OCI-LY1 (cell line): ENCODE data around the gene FTO.

ENCODE experiments used
- H2AFZ ChIP-seq: fragments of 200-600 bp; sonication (generic), shearing (Covaris generic); 2 replicates; pipeline ENCODE4 v1.6.0; 2014; ENCODE audit warnings: antibody characterized with exemption, mild to moderate bottlenecking, low read length
- H3F3A ChIP-seq: fragments of 200-600 bp; sonication (generic), shearing (Covaris generic); 2 replicates; pipeline ENCODE4 v1.6.0; 2014; ENCODE audit warnings: mild to moderate bottlenecking, antibody characterized with exemption, low read length, moderate library complexity; ENCODE audit not compliant: insufficient read depth
- H3K27ac ChIP-seq: fragments of 200-600 bp; sonication (generic); 2 replicates; pipeline ENCODE4 v1.5.1; 2014; ENCODE audit warnings: low read length, mixed run types, mild to moderate bottlenecking, low read depth; ENCODE audit not compliant: poor library complexity, severe bottlenecking
- H3K27me3 ChIP-seq: fragments of 200-600 bp; sonication (generic); 2 replicates; pipeline ENCODE4 v1.6.0; 2014; ENCODE audit warnings: antibody characterized with exemption, mild to moderate bottlenecking, low read length, moderate library complexity; ENCODE audit not compliant: insufficient read depth
- H3K36me3 ChIP-seq: fragments of 200-600 bp; sonication (generic); 2 replicates; pipeline ENCODE4 v1.6.1; 2014; ENCODE audit warnings: mild to moderate bottlenecking, antibody characterized with exemption, low read length, moderate library complexity, mixed read lengths; ENCODE audit not compliant: insufficient read depth
- H3K4me1 ChIP-seq: fragments of 200-600 bp; sonication (generic); 2 replicates; pipeline ENCODE4 v1.5.1; 2014; ENCODE audit warnings: mild to moderate bottlenecking, low read length, moderate library complexity; ENCODE audit not compliant: insufficient read depth, severe bottlenecking
- H3K4me2 ChIP-seq: fragments of 200-600 bp; sonication (generic), shearing (Covaris generic); 2 replicates; pipeline ENCODE4 v1.6.1; 2014; ENCODE audit warnings: low read length
- H3K4me3 ChIP-seq: fragments of 200-600 bp; sonication (generic); 2 replicates; pipeline ENCODE4 v1.5.1; 2014; ENCODE audit warnings: low read length, low read depth, mild to moderate bottlenecking, mixed read lengths; ENCODE audit not compliant: poor library complexity, severe bottlenecking
- H3K79me2 ChIP-seq: fragments of 200-600 bp; shearing (Covaris generic); 2 replicates; pipeline ENCODE4 v1.6.1; 2016; ENCODE audit warnings: mixed run types, low read length, mixed read lengths; ENCODE audit not compliant: insufficient read depth
- H3K9ac ChIP-seq: fragments of 200-600 bp; sonication (generic), shearing (Covaris generic); 2 replicates; pipeline ENCODE4 v1.6.1; 2014; ENCODE audit warnings: mild to moderate bottlenecking, low read length, mixed read lengths
- H3K9me2 ChIP-seq: fragments of 200-600 bp; sonication (generic), shearing (Covaris generic); 2 replicates; pipeline ENCODE4 v1.6.1; 2014; ENCODE audit warnings: low read depth, mild to moderate bottlenecking, low read length, mixed read lengths
- H3K9me3 ChIP-seq: fragments of 200-600 bp; shearing (Covaris generic); 2 replicates; pipeline ENCODE4 v1.6.1; 2014; ENCODE audit warnings: low read length, mixed read lengths
- H4K20me1 ChIP-seq: fragments of 200-600 bp; sonication (generic), shearing (Covaris generic); 2 replicates; pipeline ENCODE4 v1.6.0; 2016; ENCODE audit warnings: mild to moderate bottlenecking, low read length; ENCODE audit not compliant: insufficient read depth
- CTCF ChIP-seq: fragments of 200-600 bp; sonication (generic), shearing (Covaris generic); IDR thresholded peaks from 2 replicates; pipeline ENCODE4 v1.5.1; 2017; ENCODE audit warnings: mild to moderate bottlenecking, antibody characterized with exemption, low read length, moderate library complexity, mixed read lengths
- EZH2 ChIP-seq: fragments of 200-600 bp; sonication (generic), shearing (Covaris generic); IDR thresholded peaks from 2 replicates; pipeline ENCODE4 v1.8.0; 2017; ENCODE audit warnings: borderline replicate concordance, mixed run types, mild to moderate bottlenecking, antibody characterized with exemption, low read length, moderate library complexity, mixed read lengths

Gene FTO

GRCh38 chr16:54076006-54076504, 372.1 kb downstream of the FTO start:
- Histone ChIP-seq H3K27me3 (no peaks in the 10 kb centered on the region), H3K4me2 (no peak overlapping the region), H3K9me3 (no peaks in the 10 kb centered on the region), H3K9ac (no peak overlapping the region), H3K36me3 (no peaks in the 10 kb centered on the region), H3K4me3 (no peak overlapping the region), H3F3A (no peaks in the 10 kb centered on the region), H3K27ac (no peak overlapping the region), H2AFZ (no peak overlapping the region), H3K4me1 (peaks cover 3% of the 10 kb centered on the region), H3K79me2 (no peaks in the 10 kb centered on the region), H4K20me1 (no peaks in the 10 kb centered on the region), H3K9me2 (no peaks in the 10 kb centered on the region)
- TF ChIP-seq CTCF (no peak), EZH2 (no peak)

GRCh38 chr16:54077050-54077821, 373.3 kb downstream of the FTO start:
- no peaks in the 10 kb centered on the region for H3K27me3 ChIP-seq
- H3K79me2 ChIP-seq, result no peaks in the 10 kb centered on the region
- H3K9ac ChIP-seq, result no peak overlapping the region
- H3F3A ChIP-seq, result no peaks in the 10 kb centered on the region
- no peak overlapping the region for H3K4me3 ChIP-seq
- no peaks in the 10 kb centered on the region for H3K36me3 ChIP-seq
- H3K27ac ChIP-seq, result no peak overlapping the region
- H4K20me1 ChIP-seq, result no peaks in the 10 kb centered on the region
- H3K4me2 ChIP-seq, result no peak overlapping the region
- no peaks in the 10 kb centered on the region for H3K9me3 ChIP-seq
- H2AFZ ChIP-seq, result no peak overlapping the region
- H3K4me1 ChIP-seq, result no peaks in the 10 kb centered on the region
- TF ChIP-seq CTCF, result no peak
- no peak for TF ChIP-seq EZH2
- H3K9me2 ChIP-seq, result no peaks in the 10 kb centered on the region

GRCh38 chr16:54080524-54081008, 376.6 kb downstream of the FTO start:
- H3K36me3 ChIP-seq, result no peaks in the 10 kb centered on the region
- H3K4me3 ChIP-seq, result no peak overlapping the region
- no peaks in the 10 kb centered on the region for H3F3A ChIP-seq
- H3K4me1 ChIP-seq, result no peaks in the 10 kb centered on the region
- no peaks in the 10 kb centered on the region for H3K79me2 ChIP-seq
- H2AFZ ChIP-seq, result no peak overlapping the region
- H3K27ac ChIP-seq, result no peak overlapping the region
- H3K9ac ChIP-seq, result no peak overlapping the region
- no peaks in the 10 kb centered on the region for H4K20me1 ChIP-seq
- no peak for TF ChIP-seq EZH2
- no peak for TF ChIP-seq CTCF
- H3K9me2 ChIP-seq, result no peaks in the 10 kb centered on the region
- H3K9me3 ChIP-seq, result no peaks in the 10 kb centered on the region
- no peak overlapping the region for H3K4me2 ChIP-seq
- H3K27me3 ChIP-seq, result no peaks in the 10 kb centered on the region
